BE2C (cell line): ENCODE results near the gene PCDH9.
A peak's percentile ranks its signal among the peaks of the same experiment; 100 is the strongest.

Experiments used
- DNase-seq: peaks from one replicate; pipeline ENCODE4 v3.0.0-alpha.2; 2020
- H3K27me3 ChIP-seq: fragments of 250-450 bp; sonication (Bioruptor Pico); 2 replicates; pipeline ENCODE4 v1.5.1; 2020; ENCODE audit warnings: mild to moderate bottlenecking
- H3K36me3 ChIP-seq: fragments of 250-450 bp; sonication (Bioruptor Pico); 2 replicates; pipeline ENCODE4 v1.5.1; 2020; ENCODE audit warnings: mild to moderate bottlenecking
- H3K4me1 ChIP-seq: fragments of 250-450 bp; sonication (Bioruptor Pico); 2 replicates; pipeline ENCODE4 v1.5.1; 2020
- H3K4me3 ChIP-seq: 2 replicates; pipeline ENCODE4 v1.5.1; 2011; ENCODE audit warnings: low read depth, low read length
- H3K9me3 ChIP-seq: fragments of 250-450 bp; sonication (Bioruptor Pico); 2 replicates; pipeline ENCODE4 v1.5.1; 2020
- CTCF ChIP-seq: IDR thresholded peaks from 2 replicates; pipeline ENCODE4 v1.5.1; 2012; ENCODE audit warnings: mild to moderate bottlenecking, low read depth, low read length

PCDH9 gene

GRCh38 chr13:66809485-66809884 lies 420.7 kb downstream of the PCDH9 start:
- TF ChIP-seq CTCF, result no peak
- Histone ChIP-seq H3K4me1 (no peaks in the 10 kb centered on the region; the same call in 1 of the 2 replicates), H3K4me3 (no peak overlapping the region), H3K9me3 (no peaks in the 10 kb centered on the region), H3K27me3 (no peaks in the 10 kb centered on the region), H3K36me3 (no peaks in the 10 kb centered on the region)
- no peak for DNase-seq

- Histone ChIP-seq H3K4me1 (peaks cover 9% of the 10 kb centered on the region), H3K27me3 (no peaks in the 10 kb centered on the region), H3K9me3 (no peaks in the 10 kb centered on the region), H3K4me3 (no peak overlapping the region), H3K36me3 (no peaks in the 10 kb centered on the region)
- DNase-seq, result no peak
- TF ChIP-seq CTCF, result no peak
Measured at GRCh38 chr13:66807251-66807650, 422.9 kb downstream of the PCDH9 start.

GRCh38 chr13:66805657-66806056 lies 424.5 kb downstream of the PCDH9 start:
- no peak for DNase-seq
- peaks cover 9% of the 10 kb centered on the region for H3K4me1 ChIP-seq
- H3K27me3 ChIP-seq, result no peaks in the 10 kb centered on the region
- no peaks in the 10 kb centered on the region for H3K36me3 ChIP-seq
- H3K4me3 ChIP-seq, result no peak overlapping the region
- H3K9me3 ChIP-seq, result no peaks in the 10 kb centered on the region
- no peak for TF ChIP-seq CTCF

GRCh38 chr13:66803808-66804456 lies 426.2 kb downstream of the PCDH9 start:
- DNase-seq, result peak; percentile 38
- Histone ChIP-seq H3K36me3 (no peaks in the 10 kb centered on the region), H3K27me3 (no peaks in the 10 kb centered on the region), H3K4me3 (no peak overlapping the region), H3K4me1 (peaks cover 9% of the 10 kb centered on the region), H3K9me3 (no peaks in the 10 kb centered on the region)
- TF ChIP-seq CTCF, result no peak

- Histone ChIP-seq H3K9me3 (no peaks in the 10 kb centered on the region), H3K36me3 (no peaks in the 10 kb centered on the region), H3K4me1 (peaks cover 9% of the 10 kb centered on the region), H3K27me3 (no peaks in the 10 kb centered on the region), H3K4me3 (no peak overlapping the region)
- no peak for TF ChIP-seq CTCF
- DNase-seq, result peak; percentile 17
Measured at GRCh38 chr13:66803013-66803807, 426.9 kb downstream of the PCDH9 start.

- H3K36me3 ChIP-seq, result no peaks in the 10 kb centered on the region
- H3K9me3 ChIP-seq, result no peaks in the 10 kb centered on the region
- DNase-seq, result no peak
- H3K4me3 ChIP-seq, result no peak overlapping the region
- TF ChIP-seq CTCF, result no peak
- no peaks in the 10 kb centered on the region; the same call in 1 of the 2 replicates for H3K4me1 ChIP-seq
- H3K27me3 ChIP-seq, result no peaks in the 10 kb centered on the region
Measured at GRCh38 chr13:66795636-66796035, 434.5 kb downstream of the PCDH9 start.
